Uterus (tissue), 4 donors: ENCODE data around the gene RFX7. TPM values are rescaled to one million over a fixed set of nuclear protein-coding genes. Genes with fewer than 3 reads are reported as not detected.

Experiments
- DNase-seq, 2 donors: peaks; one replicate each; pipeline ENCODE4 v3.0.0-alpha.2; 2019 to 2020
- H3K27ac ChIP-seq, 2 donors: fragments of 200-600 bp; sonication (generic); 1 replicate in 1 of 2; 2 replicates in 1 of 2; pipeline ENCODE4 v1.5.1; 2016 to 2018
- H3K27me3 ChIP-seq, 2 donors: fragments of 200-600 bp; sonication (generic); one replicate each; pipeline ENCODE4 v1.5.1; 2018 to 2019; ENCODE audit warnings: control low read depth in 1 of 2
- H3K36me3 ChIP-seq, 2 donors: fragments of 200-600 bp; sonication (generic); one replicate each; pipeline ENCODE4 v1.5.1; 2019; ENCODE audit warnings: control low read depth in 1 of 2
- H3K4me1 ChIP-seq, 2 donors: fragments of 200-600 bp; sonication (generic); one replicate each; pipeline ENCODE4 v1.5.1; 2018 to 2019; ENCODE audit warnings: control low read depth in 1 of 2
- H3K4me3 ChIP-seq, 2 donors: fragments of 200-600 bp; sonication (generic); 1 replicate in 1 of 2; 2 replicates in 1 of 2; pipeline ENCODE4 v1.5.1; 2018 to 2019; ENCODE audit warnings: mild to moderate bottlenecking in 1 of 2
- H3K9me3 ChIP-seq, 2 donors: fragments of 200-600 bp; sonication (generic); one replicate each; pipeline ENCODE4 v1.5.1; 2019; ENCODE audit warnings: control low read depth in 1 of 2
- CTCF ChIP-seq, 4 experiments: fragments of 200-600 bp in 2 of 4; fragments of 450-650 bp in 2 of 4; sonication (generic) in 2 of 4; IDR thresholded peaks; one replicate each; pipeline ENCODE4 v1.5.1; 2016 to 2019; ENCODE audit warnings: antibody characterized with exemption in 4 of 4, mild to moderate bottlenecking in 2 of 4, moderate library complexity in 1 of 4
- POLR2A ChIP-seq, 2 donors: fragments of 450-650 bp; IDR thresholded peaks; one replicate each; pipeline ENCODE4 v1.6.1; 2016; ENCODE audit warnings: antibody characterized with exemption in 2 of 2, mild to moderate bottlenecking in 1 of 2, moderate library complexity in 1 of 2
- intact Hi-C: fragments of 100-400 bp; cut with DNase I; formaldehyde crosslinking; loops from one replicate; pipeline ENCODE4 v1.15.1; 2023; ENCODE audit warnings: low total_unique reads
- total RNA-seq, 4 donors: library from RNA; depleted of rRNA in 3 of 4; stranded (reverse); fragments of >200 nt in 3 of 4; gene quantifications; one replicate each; pipeline versions ENCODE4 v1.1.0 to v1.2.4, GENCODE V29; 2014 to 2023
- donor health status: DM: yes; HTN: yes; CAD: no.

Gene RFX7
- total RNA-seq, 4 donors from 2014 or later = 3.1 to 22.9 (median 11.9) TPM

- no peak for DNase-seq
- TF ChIP-seq CTCF (IDR thresholded peaks at IDR 0.05) (no peak), POLR2A (IDR thresholded peaks at IDR 0.05) (no peak)
- intact Hi-C loops = no loop called here
These were observed 66.7 kb downstream of the RFX7 start for GRCh38 chr15:56176996-56177395.

DNA sequence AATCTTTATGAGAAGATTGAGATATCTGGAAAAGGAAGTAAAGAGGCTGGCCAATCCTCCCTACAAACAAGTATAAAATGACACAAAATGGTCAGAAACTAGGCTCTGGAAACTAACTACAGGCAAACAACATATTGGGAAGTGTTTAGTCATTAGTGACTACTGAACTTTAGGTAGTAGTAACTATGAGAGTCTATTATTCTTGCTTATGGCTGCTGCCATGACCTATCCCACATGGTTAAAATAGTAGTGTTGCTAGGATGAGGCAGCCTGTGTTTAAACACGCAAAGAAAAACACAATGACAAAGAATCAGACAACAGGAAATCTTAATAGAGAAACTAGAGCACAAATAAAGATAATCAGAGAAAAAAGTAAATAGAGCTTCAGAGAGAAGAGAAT lies 67.9 kb downstream of the RFX7 start:
- Histone ChIP-seq H3K27me3 (no peaks in the 10 kb centered on the region), H3K36me3 (no peaks in the 10 kb centered on the region), H3K4me3 (no peak overlapping the region), H3K27ac (no peak overlapping the region), H3K9me3 (no peaks in the 10 kb centered on the region), H3K4me1 (no peaks in the 10 kb centered on the region)
- intact Hi-C loops = no loop called here
- no peak for DNase-seq
- no peak for TF ChIP-seq CTCF (IDR thresholded peaks at IDR 0.05)
- TF ChIP-seq POLR2A (IDR thresholded peaks at IDR 0.05) = no peak

More at GRCh38 chr15:56176996-56177395, 66.7 kb downstream of the RFX7 start:
- Histone ChIP-seq H3K27me3 (no peaks in the 10 kb centered on the region), H3K4me3 (no peak overlapping the region), H3K36me3 (no peaks in the 10 kb centered on the region), H3K9me3 (no peaks in the 10 kb centered on the region), H3K27ac (no peak overlapping the region), H3K4me1 (no peaks in the 10 kb centered on the region)

DNA sequence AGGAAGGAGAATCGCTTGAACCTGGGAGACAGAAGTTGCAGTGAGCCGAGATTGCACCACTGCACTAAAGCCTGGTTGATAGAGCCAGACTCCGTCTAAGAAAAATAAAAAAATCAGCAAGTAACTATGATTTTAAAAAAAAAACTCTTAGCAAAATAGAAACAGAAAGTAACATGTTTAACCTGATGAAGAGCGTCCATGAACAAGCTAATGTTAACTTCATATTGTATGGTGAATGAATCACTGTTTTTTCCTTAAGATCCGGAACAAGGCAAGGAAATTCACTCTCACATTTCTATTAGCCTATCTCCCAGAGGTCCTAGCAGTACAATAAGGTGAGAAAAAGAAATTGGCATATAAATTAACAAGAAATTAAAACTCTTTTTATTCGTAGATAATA lies 69.0 kb downstream of the RFX7 start:
- Histone ChIP-seq H3K4me1 (no peaks in the 10 kb centered on the region), H3K36me3 (no peaks in the 10 kb centered on the region), H3K27ac (no peak overlapping the region), H3K9me3 (no peaks in the 10 kb centered on the region), H3K4me3 (no peak overlapping the region), H3K27me3 (no peaks in the 10 kb centered on the region)
- intact Hi-C loops = no loop called here
- no peak for TF ChIP-seq POLR2A (IDR thresholded peaks at IDR 0.05)
- no peak for TF ChIP-seq CTCF (IDR thresholded peaks at IDR 0.05)
- no peak for DNase-seq

- Histone ChIP-seq H3K27ac (no peak overlapping the region), H3K4me1 (no peaks in the 10 kb centered on the region), H3K27me3 (no peaks in the 10 kb centered on the region), H3K4me3 (no peak overlapping the region), H3K9me3 (no peaks in the 10 kb centered on the region), H3K36me3 (no peaks in the 10 kb centered on the region)
- intact Hi-C loops = no loop called here
- TF ChIP-seq POLR2A (IDR thresholded peaks at IDR 0.05) = no peak
- TF ChIP-seq CTCF (IDR thresholded peaks at IDR 0.05) = no peak
- no peak for DNase-seq
These were observed 75.3 kb downstream of the RFX7 start for GRCh38 chr15:56168394-56168793.

- intact Hi-C loops = no loop called here
- Histone ChIP-seq H3K27me3 (no peaks in the 10 kb centered on the region), H3K4me3 (no peak overlapping the region), H3K9me3 (no peaks in the 10 kb centered on the region), H3K36me3 (no peaks in the 10 kb centered on the region), H3K27ac (no peak overlapping the region), H3K4me1 (no peaks in the 10 kb centered on the region)
- DNase-seq = no peak
- no peak for TF ChIP-seq CTCF (IDR thresholded peaks at IDR 0.05)
- TF ChIP-seq POLR2A (IDR thresholded peaks at IDR 0.05) = no peak
These were observed 78.4 kb downstream of the RFX7 start for GRCh38 chr15:56165234-56165633.
